WERI-Rb-1 (cell line): ENCODE measurements around the gene SETD5.

ENCODE experiments used
- DNase-seq: peaks from one replicate; pipeline ENCODE4 v3.0.0-alpha.2; 2020
- H3K27ac ChIP-seq: fragments of 250-450 bp; sonication (Bioruptor Pico); 2 replicates; pipeline ENCODE4 v1.5.1; 2020; ENCODE audit warnings: mild to moderate bottlenecking, moderate library complexity
- H3K27me3 ChIP-seq: fragments of 250-450 bp; sonication (Bioruptor Pico); 2 replicates; pipeline ENCODE4 v1.5.1; 2021; ENCODE audit warnings: mild to moderate bottlenecking, low read depth, moderate library complexity; ENCODE audit not compliant: insufficient read depth, severe bottlenecking
- H3K36me3 ChIP-seq: fragments of 250-450 bp; sonication (Bioruptor Pico); 2 replicates; pipeline ENCODE4 v1.5.1; 2020; ENCODE audit warnings: mild to moderate bottlenecking, moderate library complexity
- H3K4me3 ChIP-seq: 2 replicates; pipeline ENCODE4 v1.5.1; 2011; ENCODE audit warnings: low read depth, mild to moderate bottlenecking, control low read depth, low read length
- H3K9me3 ChIP-seq: fragments of 250-450 bp; sonication (Bioruptor Pico); 2 replicates; pipeline ENCODE4 v1.5.1; 2021; ENCODE audit warnings: mild to moderate bottlenecking, moderate library complexity; ENCODE audit not compliant: severe bottlenecking
- TF ChIP-seq, protein P1 (sequence below): IDR thresholded peaks from 2 replicates; pipeline ENCODE4 v1.5.1; 2011; ENCODE audit warnings: low read depth, mild to moderate bottlenecking, control low read depth, inconsistent platforms, low read length

The SETD5 gene, protein sequence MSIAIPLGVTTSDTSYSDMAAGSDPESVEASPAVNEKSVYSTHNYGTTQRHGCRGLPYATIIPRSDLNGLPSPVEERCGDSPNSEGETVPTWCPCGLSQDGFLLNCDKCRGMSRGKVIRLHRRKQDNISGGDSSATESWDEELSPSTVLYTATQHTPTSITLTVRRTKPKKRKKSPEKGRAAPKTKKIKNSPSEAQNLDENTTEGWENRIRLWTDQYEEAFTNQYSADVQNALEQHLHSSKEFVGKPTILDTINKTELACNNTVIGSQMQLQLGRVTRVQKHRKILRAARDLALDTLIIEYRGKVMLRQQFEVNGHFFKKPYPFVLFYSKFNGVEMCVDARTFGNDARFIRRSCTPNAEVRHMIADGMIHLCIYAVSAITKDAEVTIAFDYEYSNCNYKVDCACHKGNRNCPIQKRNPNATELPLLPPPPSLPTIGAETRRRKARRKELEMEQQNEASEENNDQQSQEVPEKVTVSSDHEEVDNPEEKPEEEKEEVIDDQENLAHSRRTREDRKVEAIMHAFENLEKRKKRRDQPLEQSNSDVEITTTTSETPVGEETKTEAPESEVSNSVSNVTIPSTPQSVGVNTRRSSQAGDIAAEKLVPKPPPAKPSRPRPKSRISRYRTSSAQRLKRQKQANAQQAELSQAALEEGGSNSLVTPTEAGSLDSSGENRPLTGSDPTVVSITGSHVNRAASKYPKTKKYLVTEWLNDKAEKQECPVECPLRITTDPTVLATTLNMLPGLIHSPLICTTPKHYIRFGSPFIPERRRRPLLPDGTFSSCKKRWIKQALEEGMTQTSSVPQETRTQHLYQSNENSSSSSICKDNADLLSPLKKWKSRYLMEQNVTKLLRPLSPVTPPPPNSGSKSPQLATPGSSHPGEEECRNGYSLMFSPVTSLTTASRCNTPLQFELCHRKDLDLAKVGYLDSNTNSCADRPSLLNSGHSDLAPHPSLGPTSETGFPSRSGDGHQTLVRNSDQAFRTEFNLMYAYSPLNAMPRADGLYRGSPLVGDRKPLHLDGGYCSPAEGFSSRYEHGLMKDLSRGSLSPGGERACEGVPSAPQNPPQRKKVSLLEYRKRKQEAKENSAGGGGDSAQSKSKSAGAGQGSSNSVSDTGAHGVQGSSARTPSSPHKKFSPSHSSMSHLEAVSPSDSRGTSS (N-terminal part only)

DNA sequence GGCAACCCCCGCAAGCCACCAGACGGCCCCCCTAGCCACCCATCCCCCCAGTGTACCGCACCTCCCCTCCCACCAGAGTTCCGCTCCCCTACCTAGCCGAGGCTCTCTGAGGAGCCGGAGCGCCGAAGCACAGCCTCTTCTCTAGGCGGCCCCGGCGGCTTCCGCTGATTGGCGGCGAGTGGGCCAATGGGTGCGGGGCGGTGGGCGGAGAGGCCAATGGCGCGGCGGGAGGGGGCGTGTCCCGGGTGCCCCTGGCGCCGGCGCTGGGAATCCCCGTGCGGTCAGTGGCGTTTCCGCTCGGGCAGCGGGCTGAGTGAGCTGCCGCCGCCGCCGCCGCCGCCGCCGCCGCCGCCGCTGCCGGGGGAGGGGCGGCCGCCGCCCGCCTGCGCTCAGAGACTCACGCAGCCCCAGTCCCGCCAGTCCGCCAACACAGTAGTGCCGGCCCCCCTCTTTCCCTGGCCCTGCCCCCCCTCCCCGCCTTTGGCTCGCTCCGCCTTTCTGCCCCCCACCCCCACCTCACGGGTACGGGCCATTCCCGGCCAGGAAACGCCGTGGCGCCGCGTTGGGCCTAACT lies at the start of gene SETD5:
Gene SETD5 (plus strand): TSS at position 284 of the 574 bp plus-strand sequence. CDS start 31,324 bp downstream, outside the sequence.
- Histone ChIP-seq H3K4me3 (peak within 1 kb of the TSS; percentile 78), H3K36me3 (peaks cover 53% of the 10 kb centered on the region), H3K27me3 (no peaks in the 10 kb centered on the region), H3K27ac (peak within 1 kb of the TSS; percentile 99), H3K9me3 (no peaks in the 10 kb centered on the region)
- TF ChIP-seq, protein P1, sequence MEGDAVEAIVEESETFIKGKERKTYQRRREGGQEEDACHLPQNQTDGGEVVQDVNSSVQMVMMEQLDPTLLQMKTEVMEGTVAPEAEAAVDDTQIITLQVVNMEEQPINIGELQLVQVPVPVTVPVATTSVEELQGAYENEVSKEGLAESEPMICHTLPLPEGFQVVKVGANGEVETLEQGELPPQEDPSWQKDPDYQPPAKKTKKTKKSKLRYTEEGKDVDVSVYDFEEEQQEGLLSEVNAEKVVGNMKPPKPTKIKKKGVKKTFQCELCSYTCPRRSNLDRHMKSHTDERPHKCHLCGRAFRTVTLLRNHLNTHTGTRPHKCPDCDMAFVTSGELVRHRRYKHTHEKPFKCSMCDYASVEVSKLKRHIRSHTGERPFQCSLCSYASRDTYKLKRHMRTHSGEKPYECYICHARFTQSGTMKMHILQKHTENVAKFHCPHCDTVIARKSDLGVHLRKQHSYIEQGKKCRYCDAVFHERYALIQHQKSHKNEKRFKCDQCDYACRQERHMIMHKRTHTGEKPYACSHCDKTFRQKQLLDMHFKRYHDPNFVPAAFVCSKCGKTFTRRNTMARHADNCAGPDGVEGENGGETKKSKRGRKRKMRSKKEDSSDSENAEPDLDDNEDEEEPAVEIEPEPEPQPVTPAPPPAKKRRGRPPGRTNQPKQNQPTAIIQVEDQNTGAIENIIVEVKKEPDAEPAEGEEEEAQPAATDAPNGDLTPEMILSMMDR, result no peak
- peak; percentile 98 for DNase-seq

DNA sequence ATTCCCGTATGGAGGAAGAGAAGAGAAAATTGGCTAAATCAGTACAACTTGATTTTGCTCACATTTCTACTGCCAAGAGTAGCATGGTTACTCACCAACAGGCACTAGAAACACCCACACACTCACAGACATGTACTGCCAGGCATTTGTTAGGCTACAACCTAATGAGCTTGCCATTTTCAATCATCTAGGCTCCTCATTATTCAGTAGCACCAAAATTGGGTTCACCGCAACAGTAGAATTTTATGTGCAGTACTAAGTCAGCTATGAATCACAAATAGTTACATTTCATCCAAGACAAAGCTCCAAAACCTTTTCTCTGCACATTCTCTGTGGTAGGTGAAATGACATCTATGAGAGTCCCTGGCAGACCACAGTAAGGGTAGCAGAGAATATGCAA lies 49.5 kb upstream of the SETD5 start:
- TF ChIP-seq, protein P1, result no peak
- H3K27me3 ChIP-seq, result no peaks in the 10 kb centered on the region
- no peak overlapping the region for H3K4me3 ChIP-seq
- no peaks in the 10 kb centered on the region for H3K9me3 ChIP-seq
- no peak for DNase-seq
- H3K27ac ChIP-seq, result no peak overlapping the region
- no peaks in the 10 kb centered on the region for H3K36me3 ChIP-seq

DNA sequence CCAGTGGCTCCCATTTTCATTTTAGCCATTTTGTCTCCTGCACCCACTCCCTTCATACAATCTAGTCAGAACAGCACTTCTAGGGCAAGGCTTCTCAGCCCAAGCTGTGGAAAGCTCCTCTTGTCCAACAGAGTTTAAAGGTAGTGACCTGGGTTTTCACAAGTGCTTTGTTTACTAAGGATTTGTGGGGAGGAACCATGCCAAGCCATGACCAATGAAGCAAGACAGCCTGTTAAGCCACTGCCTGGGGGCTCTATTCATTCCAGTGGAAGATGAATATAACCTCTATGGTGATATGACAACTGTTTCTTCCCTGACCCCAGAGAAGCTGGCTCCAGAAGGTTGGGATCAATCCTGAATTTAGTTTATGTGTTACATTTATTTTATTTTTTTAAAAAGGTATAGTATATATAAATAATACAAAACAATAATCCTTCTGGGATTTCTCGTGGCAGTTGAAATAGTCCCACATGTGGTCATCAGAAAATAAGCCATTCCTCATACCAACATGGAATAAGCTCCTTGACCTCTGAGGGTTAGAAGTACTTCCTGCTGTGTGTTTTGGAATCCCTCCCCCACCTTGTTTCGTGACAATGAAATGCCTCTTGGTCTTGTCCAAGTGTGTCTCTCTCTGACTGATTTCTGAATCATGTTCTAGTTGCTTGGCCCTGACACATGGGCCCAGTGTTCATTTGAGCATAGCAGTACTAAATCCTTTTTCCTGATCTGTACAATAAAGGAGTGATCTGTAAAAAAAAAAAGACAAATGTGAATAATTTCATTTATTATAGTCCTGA lies 47.9 kb upstream of the SETD5 start:
- no peak overlapping the region for H3K4me3 ChIP-seq
- H3K27ac ChIP-seq, result no peak overlapping the region
- H3K9me3 ChIP-seq, result no peaks in the 10 kb centered on the region
- DNase-seq, result no peak
- TF ChIP-seq, protein P1, result no peak
- H3K27me3 ChIP-seq, result no peaks in the 10 kb centered on the region
- no peaks in the 10 kb centered on the region; the same call in 1 of the 2 replicates for H3K36me3 ChIP-seq

DNA sequence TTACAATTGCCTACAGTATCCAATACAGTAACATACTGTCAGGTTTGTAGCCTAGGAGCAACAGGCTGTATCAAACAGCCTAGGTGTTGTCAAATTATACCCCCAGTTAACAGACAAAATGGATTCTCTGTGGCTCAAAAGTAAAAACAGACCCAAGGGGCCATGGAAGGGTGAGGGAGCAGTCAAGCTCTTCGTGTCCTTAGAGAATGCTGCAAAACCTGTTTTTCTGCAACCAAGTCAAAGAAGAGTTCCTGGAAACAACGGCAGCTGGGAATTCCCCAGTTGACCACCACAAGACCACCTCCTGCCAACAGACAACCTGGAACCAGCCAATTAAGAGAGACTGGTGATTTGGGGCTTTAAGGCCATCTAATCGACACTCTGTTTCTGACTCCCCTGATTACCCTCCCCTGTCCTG lies 45.7 kb upstream of the SETD5 start:
- Histone ChIP-seq H3K27ac (no peak overlapping the region), H3K4me3 (no peak overlapping the region), H3K36me3 (no peaks in the 10 kb centered on the region; the same call in 1 of the 2 replicates), H3K27me3 (no peaks in the 10 kb centered on the region), H3K9me3 (no peaks in the 10 kb centered on the region)
- no peak for DNase-seq
- TF ChIP-seq, protein P1, result no peak
